Ishikawa (cell line): ENCODE results near the gene NRXN3.

Experiments used
- CEBPB ChIP-seq: IDR thresholded peaks from 2 replicates; pipeline ENCODE4 v1.6.1; 2012
- CREB1 ChIP-seq: IDR thresholded peaks from 2 replicates; pipeline ENCODE4 v1.6.1; 2012; ENCODE audit warnings: low read depth
- EGR1 ChIP-seq: IDR thresholded peaks from 2 replicates; pipeline ENCODE4 v1.6.1; 2012
- EP300 ChIP-seq: IDR thresholded peaks from 2 replicates; pipeline ENCODE4 v1.6.1; 2012; ENCODE audit warnings: borderline replicate concordance
- FOXM1 ChIP-seq: IDR thresholded peaks from 2 replicates; pipeline ENCODE4 v1.6.1; 2012; ENCODE audit warnings: low read depth, borderline replicate concordance
- NFIC ChIP-seq: IDR thresholded peaks from 2 replicates; pipeline ENCODE4 v1.6.1; 2012
- RAD21 ChIP-seq: IDR thresholded peaks from 2 replicates; pipeline ENCODE4 v1.6.1; 2012; ENCODE audit warnings: low read depth
- REST ChIP-seq: IDR thresholded peaks from 2 replicates; pipeline ENCODE4 v1.6.1; 2012; ENCODE audit warnings: low read depth, mild to moderate bottlenecking
- TAF1 ChIP-seq: IDR thresholded peaks from 2 replicates; pipeline ENCODE4 v1.6.1; 2012; ENCODE audit warnings: low read depth, mild to moderate bottlenecking
- TCF12 ChIP-seq: IDR thresholded peaks from 2 replicates; pipeline ENCODE4 v1.6.1; 2012; ENCODE audit warnings: low read depth
- TEAD4 ChIP-seq: IDR thresholded peaks from 2 replicates; pipeline ENCODE4 v1.6.1; 2012
- YY1 ChIP-seq: IDR thresholded peaks from 2 replicates; pipeline ENCODE4 v1.6.1; 2012; ENCODE audit warnings: low read depth
- ZBTB7A ChIP-seq: IDR thresholded peaks from 2 replicates; pipeline ENCODE4 v1.6.1; 2012; ENCODE audit warnings: low read depth
- TF ChIP-seq, protein P1 (sequence below): IDR thresholded peaks from 2 replicates; pipeline ENCODE4 v1.6.1; 2012
- TF ChIP-seq, protein P2 (sequence below): IDR thresholded peaks from 2 replicates; pipeline ENCODE4 v1.6.1; 2012

Gene NRXN3

GRCh38 chr14:78848234-78848820 is 678.2 kb downstream of the NRXN3 start:
- TF ChIP-seq ZBTB7A (no peak), EP300 (no peak), TEAD4 (peak; percentile 98), CREB1 (no peak), RAD21 (peak; percentile 43)
- TF ChIP-seq, protein P1, sequence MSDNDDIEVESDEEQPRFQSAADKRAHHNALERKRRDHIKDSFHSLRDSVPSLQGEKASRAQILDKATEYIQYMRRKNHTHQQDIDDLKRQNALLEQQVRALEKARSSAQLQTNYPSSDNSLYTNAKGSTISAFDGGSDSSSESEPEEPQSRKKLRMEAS, result no peak

DNA sequence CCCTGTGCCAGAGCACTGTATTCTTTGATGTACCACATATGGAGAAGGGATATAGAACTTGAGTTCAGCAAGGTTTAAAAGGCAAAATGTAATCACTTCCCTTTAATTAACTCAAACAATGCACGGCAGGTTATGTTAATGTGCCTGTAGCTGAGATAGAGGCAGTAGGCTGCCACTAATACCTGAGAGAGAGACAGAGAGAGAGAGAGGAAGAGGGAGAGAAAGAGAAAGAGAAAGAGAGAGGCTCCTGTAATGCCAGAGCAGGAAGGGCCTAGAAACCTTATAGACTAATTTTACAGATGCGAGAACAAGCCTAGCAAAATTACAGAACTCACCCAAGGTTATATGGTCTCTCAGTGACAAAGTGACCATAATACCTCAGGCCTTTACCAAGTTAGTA is 679.8 kb downstream of the NRXN3 start:
- TF ChIP-seq, protein P2, sequence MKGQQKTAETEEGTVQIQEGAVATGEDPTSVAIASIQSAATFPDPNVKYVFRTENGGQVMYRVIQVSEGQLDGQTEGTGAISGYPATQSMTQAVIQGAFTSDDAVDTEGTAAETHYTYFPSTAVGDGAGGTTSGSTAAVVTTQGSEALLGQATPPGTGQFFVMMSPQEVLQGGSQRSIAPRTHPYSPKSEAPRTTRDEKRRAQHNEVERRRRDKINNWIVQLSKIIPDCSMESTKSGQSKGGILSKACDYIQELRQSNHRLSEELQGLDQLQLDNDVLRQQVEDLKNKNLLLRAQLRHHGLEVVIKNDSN, result no peak
- no peak for TF ChIP-seq RAD21
- TF ChIP-seq YY1, result no peak
- no peak for TF ChIP-seq EP300
- TF ChIP-seq EGR1, result no peak
- no peak for TF ChIP-seq ZBTB7A

GRCh38 chr14:78851189-78851588 is 681.0 kb downstream of the NRXN3 start:
- TF ChIP-seq CREB1 (no peak), EGR1 (no peak), EP300 (no peak), RAD21 (no peak), FOXM1 (no peak), TCF12 (no peak), CEBPB (no peak), TAF1 (no peak), YY1 (no peak), NFIC (no peak), ZBTB7A (no peak), REST (no peak), TEAD4 (no peak)
- TF ChIP-seq, protein P1, result no peak
- TF ChIP-seq, protein P2, result no peak

DNA sequence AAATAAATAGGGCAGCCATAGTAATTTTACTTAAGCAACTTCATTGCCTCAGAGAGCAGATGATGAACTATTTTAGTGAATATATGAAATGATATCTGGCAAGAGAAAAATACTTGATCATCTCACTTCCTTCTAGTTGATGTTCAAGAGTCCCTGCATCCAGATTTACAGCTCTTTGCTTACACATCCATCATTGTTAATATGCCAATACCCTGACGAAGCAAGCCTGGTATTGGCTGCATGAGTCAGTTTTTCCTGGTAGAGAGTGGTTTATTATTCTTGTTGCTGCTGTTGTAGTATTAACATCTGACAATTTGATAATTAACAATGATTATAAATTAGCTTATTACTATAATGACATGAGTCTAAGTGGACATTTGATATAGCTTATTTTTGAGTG is 681.9 kb downstream of the NRXN3 start:
- TF ChIP-seq TEAD4 (no peak), NFIC (no peak), CREB1 (no peak), ZBTB7A (no peak), TAF1 (no peak), RAD21 (no peak), REST (no peak)
- TF ChIP-seq, protein P2, result no peak

GRCh38 chr14:78857974-78858373 is 687.8 kb downstream of the NRXN3 start:
- TF ChIP-seq REST, result no peak
- no peak for TF ChIP-seq CEBPB
- no peak for TF ChIP-seq ZBTB7A
- TF ChIP-seq TAF1, result no peak
